AG09319 (cell line): Measurements from ENCODE around the gene STK38L.

Experiments used
- DNase-seq: peaks from one replicate; pipeline ENCODE4 v3.0.0-alpha.2; 2010; ENCODE audit warnings: low read depth; ENCODE audit errors: extremely low read depth
- TF ChIP-seq, protein P1 (sequence below): IDR thresholded peaks from 2 replicates; pipeline ENCODE4 v1.5.1; 2011; ENCODE audit warnings: low read depth, mild to moderate bottlenecking, inconsistent platforms, low read length, moderate library complexity

Gene STK38L

DNA sequence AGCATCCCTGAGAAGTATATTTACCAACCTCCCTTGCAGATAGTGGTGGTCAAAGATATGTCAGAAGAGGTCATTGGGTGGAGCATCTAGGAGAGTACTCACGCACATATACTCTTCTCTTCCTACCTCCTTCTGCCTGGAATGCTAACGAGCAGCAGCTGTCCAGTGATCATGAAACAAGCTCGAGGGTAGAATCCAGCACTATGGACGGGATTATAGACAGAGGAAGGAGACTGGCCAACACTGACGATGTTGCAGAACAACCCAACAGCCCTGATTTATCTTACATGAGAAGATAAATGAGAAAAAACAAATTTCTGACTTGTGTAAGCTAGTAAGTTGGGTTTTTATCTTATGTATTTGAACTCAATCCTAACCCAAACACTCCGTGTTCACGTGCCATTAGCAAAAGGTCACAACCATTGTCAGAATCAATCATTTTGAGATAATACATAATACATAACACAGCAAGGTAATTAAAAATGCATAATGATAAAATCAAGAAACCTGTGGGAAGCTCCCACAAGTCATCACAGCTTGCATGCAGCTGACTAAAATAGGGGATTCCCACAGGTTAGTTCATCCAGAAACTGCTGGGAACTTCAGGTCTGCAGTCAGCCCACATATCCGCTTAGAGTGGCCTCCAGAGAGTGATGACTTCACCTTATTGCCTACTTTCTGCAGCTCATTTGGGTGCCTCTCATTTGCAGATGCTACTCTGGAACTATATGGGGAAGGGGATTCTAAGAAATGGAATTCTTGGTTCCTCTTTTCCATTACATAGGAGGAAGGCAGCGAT lies 36.3 kb upstream of the STK38L start:
- DNase-seq, result no peak

DNA sequence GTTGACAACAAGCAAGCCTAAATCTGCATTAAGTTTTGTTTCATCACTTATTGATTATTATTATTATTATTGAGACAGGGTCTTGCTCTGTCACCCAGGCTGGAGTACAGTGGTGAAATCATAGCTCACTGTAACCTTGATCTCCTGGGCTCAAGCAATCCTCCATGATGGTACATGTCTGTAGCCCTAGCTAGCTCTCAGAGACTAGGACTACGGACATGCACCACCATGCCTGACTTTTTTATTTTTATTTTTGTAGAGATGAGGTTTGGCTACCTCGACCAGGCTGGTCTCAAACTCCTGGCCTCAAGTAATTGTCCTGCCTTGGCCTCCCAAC lies 35.7 kb upstream of the STK38L start:
- DNase-seq, result no peak
- TF ChIP-seq, protein P1, sequence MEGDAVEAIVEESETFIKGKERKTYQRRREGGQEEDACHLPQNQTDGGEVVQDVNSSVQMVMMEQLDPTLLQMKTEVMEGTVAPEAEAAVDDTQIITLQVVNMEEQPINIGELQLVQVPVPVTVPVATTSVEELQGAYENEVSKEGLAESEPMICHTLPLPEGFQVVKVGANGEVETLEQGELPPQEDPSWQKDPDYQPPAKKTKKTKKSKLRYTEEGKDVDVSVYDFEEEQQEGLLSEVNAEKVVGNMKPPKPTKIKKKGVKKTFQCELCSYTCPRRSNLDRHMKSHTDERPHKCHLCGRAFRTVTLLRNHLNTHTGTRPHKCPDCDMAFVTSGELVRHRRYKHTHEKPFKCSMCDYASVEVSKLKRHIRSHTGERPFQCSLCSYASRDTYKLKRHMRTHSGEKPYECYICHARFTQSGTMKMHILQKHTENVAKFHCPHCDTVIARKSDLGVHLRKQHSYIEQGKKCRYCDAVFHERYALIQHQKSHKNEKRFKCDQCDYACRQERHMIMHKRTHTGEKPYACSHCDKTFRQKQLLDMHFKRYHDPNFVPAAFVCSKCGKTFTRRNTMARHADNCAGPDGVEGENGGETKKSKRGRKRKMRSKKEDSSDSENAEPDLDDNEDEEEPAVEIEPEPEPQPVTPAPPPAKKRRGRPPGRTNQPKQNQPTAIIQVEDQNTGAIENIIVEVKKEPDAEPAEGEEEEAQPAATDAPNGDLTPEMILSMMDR, result no peak

More for the DNA sequence above, 36.3 kb upstream of the STK38L start:
- TF ChIP-seq, protein P1, result no peak

- TF ChIP-seq, protein P1, result no peak
- DNase-seq, result no peak
Observed at GRCh38 chr12:27209257-27209910, 34.7 kb upstream of the STK38L start.

DNA sequence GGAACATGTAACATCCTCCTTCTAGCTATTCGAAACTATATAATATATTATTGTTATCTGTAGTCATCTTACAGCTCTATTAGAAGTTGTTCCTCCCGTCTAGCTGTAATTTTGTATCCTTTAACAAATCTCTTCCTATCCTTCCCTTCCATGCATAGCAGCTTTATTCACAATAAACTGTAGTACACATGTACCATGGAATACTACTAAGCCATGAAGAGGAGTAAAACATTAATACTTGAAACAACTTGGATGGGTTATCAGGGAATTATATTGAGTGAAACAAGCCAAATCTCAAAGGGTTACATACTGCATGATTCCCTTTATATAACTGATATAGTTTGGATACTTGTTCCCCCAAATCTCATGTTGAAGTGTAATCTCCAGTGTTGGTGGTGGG lies 33.9 kb upstream of the STK38L start:
- TF ChIP-seq, protein P1, result no peak
- DNase-seq, result no peak

GRCh38 chr12:27212861-27213260 lies 31.2 kb upstream of the STK38L start:
- no peak for DNase-seq
- TF ChIP-seq, protein P1, result no peak

GRCh38 chr12:27213304-27213703 lies 30.8 kb upstream of the STK38L start:
- TF ChIP-seq, protein P1, result no peak
- no peak for DNase-seq
